RPMI7951 (cell line): ENCODE measurements around the gene SLC43A2. TPM values are rescaled to one million over a fixed set of nuclear protein-coding genes. Genes with fewer than 3 reads are reported as not detected.
"Not testable (repeated sequence)": the region's sequence is repeated elsewhere in the genome, so short reads cannot be mapped to it uniquely, and the experiment has no call there.

ENCODE experiments used
- DNase-seq: peaks from one replicate; pipeline ENCODE4 v3.0.0-alpha.2; 2012; ENCODE audit warnings: low read depth
- total RNA-seq: library from RNA; depleted of rRNA; stranded (reverse); fragments of >200 nt; shearing (Covaris generic); gene quantifications from 2 replicates; pipeline ENCODE4 v1.2.3, GENCODE V29; 2014; rRNA removed

SLC43A2 gene
- total RNA-seq, 1 experiment from 2014 or later: 2.5 TPM

GRCh38 chr17:1539811-1540210 is 88.8 kb downstream of the SLC43A2 start:
- no peak for DNase-seq

DNA sequence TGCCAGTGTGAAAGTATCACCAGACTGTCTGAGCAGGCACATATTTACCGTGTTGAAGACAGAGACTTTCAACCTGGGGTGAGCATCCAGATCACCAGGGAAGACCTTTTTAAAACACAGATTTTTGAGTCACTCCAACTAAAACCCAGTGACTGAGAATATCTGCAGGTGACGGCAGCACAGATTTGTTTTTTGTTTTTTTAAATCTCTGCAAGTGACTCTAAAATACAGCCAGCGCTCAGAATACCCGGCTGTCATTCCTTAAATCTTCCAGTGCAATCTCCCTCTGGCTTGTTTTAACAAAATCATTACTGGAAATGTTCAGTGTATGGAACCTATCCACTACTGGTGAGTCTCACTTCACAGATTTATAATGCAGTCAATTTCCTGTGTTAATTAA is 92.9 kb downstream of the SLC43A2 start:
- DNase-seq: no peak

GRCh38 chr17:1533661-1534325 is 94.8 kb downstream of the SLC43A2 start:
- no peak for DNase-seq

- no peak for DNase-seq
Observed at GRCh38 chr17:1532836-1533602, 95.6 kb downstream of the SLC43A2 start.

- no peak for DNase-seq
Observed at GRCh38 chr17:1529863-1530262, 98.8 kb downstream of the SLC43A2 start.

- not testable (repeated sequence) for DNase-seq
Observed at GRCh38 chr17:1526876-1527275, 101.8 kb downstream of the SLC43A2 start.

DNA sequence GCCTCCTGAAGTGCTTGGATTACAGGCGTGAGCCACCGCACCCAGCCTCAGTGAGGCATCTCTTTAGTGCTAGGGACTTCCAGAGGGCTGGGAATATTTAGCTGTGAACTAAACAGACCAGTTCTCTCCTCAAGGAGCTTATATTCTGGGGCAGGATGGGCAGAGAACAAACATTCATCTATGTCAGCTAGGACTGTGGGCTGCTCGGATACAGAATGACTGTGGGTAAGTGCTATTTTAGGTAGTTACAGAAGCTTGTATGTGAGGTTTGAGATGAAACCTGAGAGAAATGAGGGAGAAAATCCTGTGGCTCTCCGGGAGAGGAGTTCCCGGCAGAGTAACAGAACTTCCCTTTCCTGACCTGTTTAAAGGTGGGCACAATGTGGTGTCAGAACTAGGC is 106.0 kb downstream of the SLC43A2 start:
- DNase-seq: no peak

DNA sequence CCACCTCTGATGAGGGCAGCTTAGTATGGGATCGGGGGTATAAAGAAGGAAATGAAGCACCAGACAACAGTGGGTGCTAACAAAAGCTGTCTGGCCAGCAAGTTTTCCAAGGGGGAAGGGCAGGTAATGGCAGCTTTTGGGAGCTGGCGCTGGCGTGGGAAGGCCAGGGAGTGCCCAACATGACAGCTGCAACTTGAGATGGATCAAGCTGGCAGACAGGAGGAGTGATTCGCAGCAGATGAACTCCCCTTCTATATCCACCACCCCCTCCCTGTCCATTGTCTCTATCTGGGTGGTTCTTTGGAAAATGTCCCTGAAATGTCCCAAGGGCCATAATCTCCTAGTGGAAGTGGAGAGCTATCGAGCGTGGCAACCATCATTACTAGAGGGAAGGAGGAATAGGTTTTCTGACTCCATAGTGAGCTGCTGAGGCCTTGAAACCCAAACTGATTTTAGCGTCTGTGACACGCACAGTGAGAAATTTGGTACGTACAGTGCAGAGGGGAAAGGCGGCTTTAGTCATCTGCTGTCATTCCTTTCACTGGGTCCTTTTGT is 107.5 kb downstream of the SLC43A2 start:
- DNase-seq: no peak

- DNase-seq: no peak
Observed at GRCh38 chr17:1519678-1520077, 109.0 kb downstream of the SLC43A2 start.

Other genes with a start within 250 kb of the SLC43A2 start
- 337 and 342 TPM in 2 replicates for gene YWHAE, start 228.6 kb downstream of the SLC43A2 start, total RNA-seq
- 62.6 and 67.6 TPM in 2 replicates for gene CRK, start 172.6 kb downstream of the SLC43A2 start, total RNA-seq
- 58.2 and 62.9 TPM in 2 replicates for gene MYO1C, start 136.1 kb downstream of the SLC43A2 start, total RNA-seq
- 20.9 and 22.1 TPM in 2 replicates for gene INPP5K, start 112.2 kb downstream of the SLC43A2 start, total RNA-seq
- gene PITPNA, start 66.0 kb downstream of the SLC43A2 start, total RNA-seq: 11.4 and 13.6 TPM in 2 replicates
- 0.12 and 0.20 TPM in 2 replicates for gene SCARF1, start 16.9 kb upstream of the SLC43A2 start, total RNA-seq
- gene RILP, start 21.0 kb upstream of the SLC43A2 start, total RNA-seq: 8.8 and 9.1 TPM in 2 replicates
- 65.7 and 69.7 TPM in 2 replicates for gene PRPF8, start 56.0 kb upstream of the SLC43A2 start, total RNA-seq
- 0.39 and 0.48 TPM in 2 replicates for gene TLCD2, start 81.5 kb upstream of the SLC43A2 start, total RNA-seq
- gene WDR81, start 95.9 kb upstream of the SLC43A2 start, total RNA-seq: 5.3 and 8.2 TPM in 2 replicates
- gene SERPINF2, start 114.0 kb upstream of the SLC43A2 start, total RNA-seq: under 0.01 and 0.24 TPM in 2 replicates
- gene SERPINF1, start 133.2 kb upstream of the SLC43A2 start, total RNA-seq: 127 and 150 TPM in 2 replicates
- 5.6 and 6.2 TPM in 2 replicates for gene SMYD4, start 201.1 kb upstream of the SLC43A2 start, total RNA-seq
- gene RPA1, start 201.2 kb upstream of the SLC43A2 start, total RNA-seq: 21.6 and 23.6 TPM in 2 replicates